Measurements from ENCODE around the gene TCN1.

The TCN1 gene

GRCh38 chr11:59807047-59807610 lies 59.2 kb downstream of the TCN1 start:
- Histone ChIP-seq H3K4me3 (ENCODE audit: low read length) (no peak overlapping the region), H3K27me3 (replicated peaks; ENCODE audit: control insufficient read depth, insufficient read depth, low read length) (no peaks in the 10 kb centered on the region), H3K36me3 (ENCODE audit: control insufficient read depth, insufficient read depth, low read length, severe bottlenecking) (peaks cover 43% of the 10 kb centered on the region), H3K9me3 (ENCODE audit: control insufficient read depth, low read length) (no peaks in the 10 kb centered on the region), H3K9ac (ENCODE audit: low read length) (no peak overlapping the region), H3K4me1 (ENCODE audit: control insufficient read depth, insufficient read depth, low read length) (peaks cover 14% of the 10 kb centered on the region)
- no peak for DNase-seq (ENCODE audit: low read depth)

- Histone ChIP-seq H3K4me1 (ENCODE audit: control insufficient read depth, insufficient read depth, low read length) (peaks cover 5% of the 10 kb centered on the region), H3K36me3 (ENCODE audit: control insufficient read depth, insufficient read depth, low read length, severe bottlenecking) (peaks cover 47% of the 10 kb centered on the region)
- DNase-seq (ENCODE audit: low read depth), result no peak
These were observed 62.2 kb downstream of the TCN1 start for GRCh38 chr11:59804061-59804460.

More at GRCh38 chr11:59804061-59804460, 62.2 kb downstream of the TCN1 start:
- Histone ChIP-seq H3K9me3 (ENCODE audit: control insufficient read depth, low read length) (no peaks in the 10 kb centered on the region), H3K27me3 (replicated peaks; ENCODE audit: control insufficient read depth, insufficient read depth, low read length) (no peaks in the 10 kb centered on the region), H3K4me3 (ENCODE audit: low read length) (no peak overlapping the region), H3K9ac (ENCODE audit: low read length) (no peak overlapping the region)

Data from adipocyte (in vitro differentiated cells).